PFSK-1 (cell line): Measurements from ENCODE around the gene MLN.

ENCODE experiments used
- FOXP2 ChIP-seq: optimal IDR thresholded peaks from 2 replicates; pipeline ENCODE3; 2011; ENCODE audit warnings: borderline replicate concordance, control low read depth, inconsistent platforms; ENCODE audit not compliant: insufficient read depth; ENCODE audit errors: extremely low read length, extremely low read depth
- POLR2AphosphoS5 ChIP-seq: IDR thresholded peaks from 2 replicates; pipeline ENCODE4 v1.6.1; 2012; ENCODE audit warnings: low read depth, mild to moderate bottlenecking, control low read depth, low read length, moderate library complexity
- SIN3A ChIP-seq: IDR thresholded peaks from 2 replicates; pipeline ENCODE4 v1.6.1; 2012; ENCODE audit warnings: mild to moderate bottlenecking, low read length, moderate library complexity, borderline replicate concordance; ENCODE audit not compliant: insufficient read depth
- TAF1 ChIP-seq: IDR thresholded peaks from 2 replicates; pipeline ENCODE4 v1.6.1; 2012; ENCODE audit warnings: low read length, control low read depth, borderline replicate concordance; ENCODE audit not compliant: insufficient read depth
- TF ChIP-seq, protein P1 (sequence below), 2 experiments: IDR thresholded peaks; 2 replicates each; pipeline versions ENCODE4 v1.6.1 to v1.8.0; 2011 to 2012; ENCODE audit warnings: low read depth in 2 of 2, low read length in 2 of 2, control low read depth in 1 of 2, inconsistent platforms in 1 of 2, mild to moderate bottlenecking in 1 of 2, moderate library complexity in 1 of 2; ENCODE audit not compliant: insufficient read depth in 1 of 2

DNA sequence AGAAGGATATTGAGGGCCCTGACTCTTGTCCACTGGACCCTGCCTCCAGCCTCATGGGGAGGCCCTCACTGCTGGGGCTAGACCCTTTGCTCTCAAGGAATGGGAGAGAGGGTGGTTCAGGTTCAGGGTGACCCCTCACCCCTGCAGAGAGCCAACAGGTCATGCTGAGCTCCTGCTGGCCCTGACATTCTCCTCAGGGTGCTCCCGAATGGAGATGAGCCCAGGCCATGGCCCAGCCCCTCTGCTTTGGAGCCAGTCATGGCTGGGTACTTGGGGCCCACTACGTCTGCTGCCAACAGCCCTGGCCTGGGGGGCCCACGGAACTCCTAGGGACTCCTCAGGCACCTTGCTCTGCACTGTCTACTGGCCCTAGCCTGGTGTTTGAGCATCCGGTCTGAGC lies 49.2 kb upstream of the MLN start:
- TF ChIP-seq POLR2AphosphoS5 (no peak), TAF1 (no peak), FOXP2 (no peak), SIN3A (no peak)
- TF ChIP-seq, protein P1, sequence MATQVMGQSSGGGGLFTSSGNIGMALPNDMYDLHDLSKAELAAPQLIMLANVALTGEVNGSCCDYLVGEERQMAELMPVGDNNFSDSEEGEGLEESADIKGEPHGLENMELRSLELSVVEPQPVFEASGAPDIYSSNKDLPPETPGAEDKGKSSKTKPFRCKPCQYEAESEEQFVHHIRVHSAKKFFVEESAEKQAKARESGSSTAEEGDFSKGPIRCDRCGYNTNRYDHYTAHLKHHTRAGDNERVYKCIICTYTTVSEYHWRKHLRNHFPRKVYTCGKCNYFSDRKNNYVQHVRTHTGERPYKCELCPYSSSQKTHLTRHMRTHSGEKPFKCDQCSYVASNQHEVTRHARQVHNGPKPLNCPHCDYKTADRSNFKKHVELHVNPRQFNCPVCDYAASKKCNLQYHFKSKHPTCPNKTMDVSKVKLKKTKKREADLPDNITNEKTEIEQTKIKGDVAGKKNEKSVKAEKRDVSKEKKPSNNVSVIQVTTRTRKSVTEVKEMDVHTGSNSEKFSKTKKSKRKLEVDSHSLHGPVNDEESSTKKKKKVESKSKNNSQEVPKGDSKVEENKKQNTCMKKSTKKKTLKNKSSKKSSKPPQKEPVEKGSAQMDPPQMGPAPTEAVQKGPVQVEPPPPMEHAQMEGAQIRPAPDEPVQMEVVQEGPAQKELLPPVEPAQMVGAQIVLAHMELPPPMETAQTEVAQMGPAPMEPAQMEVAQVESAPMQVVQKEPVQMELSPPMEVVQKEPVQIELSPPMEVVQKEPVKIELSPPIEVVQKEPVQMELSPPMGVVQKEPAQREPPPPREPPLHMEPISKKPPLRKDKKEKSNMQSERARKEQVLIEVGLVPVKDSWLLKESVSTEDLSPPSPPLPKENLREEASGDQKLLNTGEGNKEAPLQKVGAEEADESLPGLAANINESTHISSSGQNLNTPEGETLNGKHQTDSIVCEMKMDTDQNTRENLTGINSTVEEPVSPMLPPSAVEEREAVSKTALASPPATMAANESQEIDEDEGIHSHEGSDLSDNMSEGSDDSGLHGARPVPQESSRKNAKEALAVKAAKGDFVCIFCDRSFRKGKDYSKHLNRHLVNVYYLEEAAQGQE (IDR thresholded peaks at IDR 0.05; ENCODE audit: insufficient read depth in 1 of 2, low read depth in 2 of 2, low read length in 2 of 2) = no peak
